ENCODE data around the gene JCAD. TPM values are rescaled to one million over a fixed set of nuclear protein-coding genes. Genes with fewer than 3 reads are reported as not detected.
"Not testable (repeated sequence)": the region's sequence is repeated elsewhere in the genome, so short reads cannot be mapped to it uniquely, and the experiment has no call there.

JCAD gene
- total RNA-seq, 1 experiment from 2014 or later, result 4.2 TPM

- no peak for DNase-seq (ENCODE audit: low spot score)
Observed at GRCh38 chr10:30026578-30026977, 32.8 kb downstream of the JCAD start.

GRCh38 chr10:30026080-30026479 lies 33.3 kb downstream of the JCAD start:
- DNase-seq (ENCODE audit: low spot score), result no peak

- DNase-seq (ENCODE audit: low spot score), result not testable (repeated sequence)
Observed at GRCh38 chr10:30025428-30025827, 34.0 kb downstream of the JCAD start.

GRCh38 chr10:30022590-30022989 lies 36.8 kb downstream of the JCAD start:
- DNase-seq (ENCODE audit: low spot score), result no peak

- DNase-seq (ENCODE audit: low spot score), result no peak
Observed at GRCh38 chr10:30019468-30019867, 39.9 kb downstream of the JCAD start.

- DNase-seq (ENCODE audit: low spot score), result no peak
Observed at GRCh38 chr10:30018496-30018895, 40.9 kb downstream of the JCAD start.

- no peak for DNase-seq (ENCODE audit: low spot score)
Observed at GRCh38 chr10:30017966-30018365, 41.4 kb downstream of the JCAD start.

GRCh38 chr10:30017556-30017955 lies 41.8 kb downstream of the JCAD start:
- DNase-seq (ENCODE audit: low spot score), result no peak

- no peak for DNase-seq (ENCODE audit: low spot score)
Observed at GRCh38 chr10:30014511-30014910, 44.9 kb downstream of the JCAD start.

GRCh38 chr10:30013757-30014156 lies 45.6 kb downstream of the JCAD start:
- no peak for DNase-seq (ENCODE audit: low spot score)

GRCh38 chr10:30011956-30012647 lies 47.3 kb downstream of the JCAD start:
- no peak for DNase-seq (ENCODE audit: low spot score)

GRCh38 chr10:30011396-30011795 lies 48.0 kb downstream of the JCAD start:
- no peak for DNase-seq (ENCODE audit: low spot score)

- no peak for DNase-seq (ENCODE audit: low spot score)
Observed at GRCh38 chr10:30007406-30007805, 52.0 kb downstream of the JCAD start.

- no peak for DNase-seq (ENCODE audit: low spot score)
Observed at GRCh38 chr10:30006410-30006809, 53.0 kb downstream of the JCAD start.

- not testable (repeated sequence) for DNase-seq (ENCODE audit: low spot score)
Observed at GRCh38 chr10:30005116-30005515, 54.3 kb downstream of the JCAD start.

- DNase-seq (ENCODE audit: low spot score), result peak; percentile 75
Observed at GRCh38 chr10:30002426-30003266, 56.7 kb downstream of the JCAD start.

GRCh38 chr10:30000802-30001571 lies 58.4 kb downstream of the JCAD start:
- DNase-seq (ENCODE audit: low spot score), result peak; percentile 52

- DNase-seq (ENCODE audit: low spot score), result peak; percentile 67
Observed at GRCh38 chr10:29998142-29998808, 61.1 kb downstream of the JCAD start.

- no peak for DNase-seq (ENCODE audit: low spot score)
Observed at GRCh38 chr10:29994811-29995210, 64.6 kb downstream of the JCAD start.

- no peak for DNase-seq (ENCODE audit: low spot score)
Observed at GRCh38 chr10:29993319-29993915, 66.0 kb downstream of the JCAD start.

- DNase-seq (ENCODE audit: low spot score), result no peak
Observed at GRCh38 chr10:29992914-29993313, 66.5 kb downstream of the JCAD start.
